PC-3 (cell line): ENCODE results near the gene HILPDA.

ENCODE experiments used
- CTCF ChIP-seq: fragments of 300-600 bp; sonication (generic); conservative IDR thresholded peaks from 2 replicates; pipeline ENCODE4 v1.5.1; 2017; ENCODE audit warnings: antibody characterized with exemption, low read depth, mild to moderate bottlenecking, low read length
- EZH2 ChIP-seq: fragments of 300-600 bp; sonication (generic); IDR thresholded peaks from one replicate; pipeline ENCODE4 v1.6.1; 2017; ENCODE audit warnings: antibody characterized with exemption, mild to moderate bottlenecking, low read length; ENCODE audit not compliant: unreplicated experiment
- EZH2phosphoT487 ChIP-seq: fragments of 300-600 bp; sonication (generic); IDR thresholded peaks from 2 replicates; pipeline ENCODE4 v1.6.1; 2018; ENCODE audit warnings: mild to moderate bottlenecking, antibody characterized with exemption, low read length, borderline replicate concordance

- TF ChIP-seq EZH2 = no peak
- no peak for TF ChIP-seq EZH2phosphoT487
- no peak for TF ChIP-seq CTCF
Observed at GRCh38 chr7:128422037-128422436, 33.6 kb upstream of the HILPDA start.
